Activated CD4-positive, alpha-beta T cell treated with anti-CD3 and anti-CD28 coated beads, Interleukin-2, amount 50 U/mL, for 24 hours (primary cell): ENCODE measurements around the gene CRYGS.
"Not testable (repeated sequence)": the region's sequence is repeated elsewhere in the genome, so short reads cannot be mapped to it uniquely, and the experiment has no call there.

Source experiments
- DNase-seq, 2 donors: peaks; one replicate each; pipeline ENCODE4 v3.0.0-alpha.2; 2020; ENCODE audit warnings: low read depth in 1 of 2, low spot score in 1 of 2

CRYGS gene

GRCh38 chr3:186520431-186520830 lies 23.7 kb downstream of the CRYGS start:
- no peak for DNase-seq

- DNase-seq = peak in 1 of 2 donors; percentile 59
These were observed 25.0 kb downstream of the CRYGS start for GRCh38 chr3:186519021-186519658.

GRCh38 chr3:186517218-186517617 lies 27.0 kb downstream of the CRYGS start:
- no peak for DNase-seq

- DNase-seq = no peak
These were observed 27.5 kb downstream of the CRYGS start for GRCh38 chr3:186516646-186517045.

GRCh38 chr3:186515125-186515524 lies 29.1 kb downstream of the CRYGS start:
- no peak for DNase-seq

GRCh38 chr3:186514296-186515002 lies 29.7 kb downstream of the CRYGS start:
- no peak for DNase-seq

- DNase-seq = no peak
These were observed 30.8 kb downstream of the CRYGS start for GRCh38 chr3:186513386-186513785.

GRCh38 chr3:186512570-186513302 lies 31.4 kb downstream of the CRYGS start:
- DNase-seq = no peak

GRCh38 chr3:186511702-186512101 lies 32.5 kb downstream of the CRYGS start:
- no peak for DNase-seq

- DNase-seq = no peak
These were observed 32.9 kb downstream of the CRYGS start for GRCh38 chr3:186511245-186511644.

GRCh38 chr3:186510374-186511079 lies 33.7 kb downstream of the CRYGS start:
- no peak for DNase-seq

GRCh38 chr3:186509423-186509822 lies 34.8 kb downstream of the CRYGS start:
- DNase-seq = no peak

GRCh38 chr3:186506857-186507256 lies 37.3 kb downstream of the CRYGS start:
- DNase-seq = peak in 1 of 2 donors; percentile 17

- DNase-seq = no peak
These were observed 37.9 kb downstream of the CRYGS start for GRCh38 chr3:186506191-186506739.

GRCh38 chr3:186502966-186503712 lies 41.0 kb downstream of the CRYGS start:
- DNase-seq = no peak

- no peak for DNase-seq
These were observed 41.8 kb downstream of the CRYGS start for GRCh38 chr3:186502138-186502948.

GRCh38 chr3:186499949-186500348 lies 44.2 kb downstream of the CRYGS start:
- DNase-seq = not testable (repeated sequence)

GRCh38 chr3:186498022-186498421 lies 46.2 kb downstream of the CRYGS start:
- not testable (repeated sequence) for DNase-seq

- DNase-seq = no peak
These were observed 46.6 kb downstream of the CRYGS start for GRCh38 chr3:186497608-186498007.

- DNase-seq = no peak
These were observed 47.5 kb downstream of the CRYGS start for GRCh38 chr3:186496635-186497034.
